HG03342 (cell line): ENCODE results near the gene GSG1L.

ENCODE experiments used
- ATAC-seq: cut with Tn5 transposase; IDR thresholded peaks from one replicate; pipeline ENCODE4 v1.9.1; 2021; ENCODE audit warnings: mild to moderate bottlenecking, moderate library complexity; ENCODE audit not compliant: unreplicated experiment

GSG1L gene

DNA sequence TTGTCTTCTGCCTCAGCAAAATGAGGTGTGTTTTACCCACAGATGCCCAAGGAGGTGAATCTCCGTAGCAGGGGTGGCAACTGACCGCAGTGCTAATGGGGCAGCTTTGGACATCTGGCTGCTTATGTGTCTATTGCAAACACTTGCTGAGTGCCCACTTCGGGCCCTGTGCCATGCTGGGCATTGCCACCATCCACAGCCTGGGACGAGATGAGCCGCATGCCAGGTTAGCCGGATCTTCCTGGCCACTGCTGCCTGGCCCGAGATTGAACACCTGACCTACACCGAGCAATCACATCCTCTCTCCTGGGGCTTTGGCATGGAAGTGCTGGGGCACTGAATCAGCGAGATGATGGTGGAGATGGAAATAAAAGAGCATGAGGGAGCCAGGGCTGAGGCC lies 238.7 kb downstream of the GSG1L start:
- no peak for ATAC-seq

DNA sequence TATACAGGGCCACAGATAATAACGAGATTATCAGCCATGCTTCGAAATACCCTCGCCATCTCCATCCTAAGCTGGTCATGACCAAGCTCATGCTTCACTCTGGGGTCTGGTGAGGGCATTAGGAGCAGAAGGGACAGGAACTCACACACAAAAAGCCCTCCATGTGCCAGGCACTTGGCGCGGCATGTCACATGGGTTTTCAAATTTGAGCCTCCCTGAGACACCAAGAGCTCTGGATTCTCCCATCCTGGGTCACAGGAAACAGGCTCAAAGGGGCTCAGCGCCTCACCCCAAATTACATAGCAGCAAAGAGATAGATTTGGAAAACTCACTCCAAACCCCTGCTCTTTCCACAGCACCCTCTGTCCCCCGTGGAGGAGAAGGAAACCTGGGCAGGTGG lies 239.5 kb downstream of the GSG1L start:
- ATAC-seq = no peak

DNA sequence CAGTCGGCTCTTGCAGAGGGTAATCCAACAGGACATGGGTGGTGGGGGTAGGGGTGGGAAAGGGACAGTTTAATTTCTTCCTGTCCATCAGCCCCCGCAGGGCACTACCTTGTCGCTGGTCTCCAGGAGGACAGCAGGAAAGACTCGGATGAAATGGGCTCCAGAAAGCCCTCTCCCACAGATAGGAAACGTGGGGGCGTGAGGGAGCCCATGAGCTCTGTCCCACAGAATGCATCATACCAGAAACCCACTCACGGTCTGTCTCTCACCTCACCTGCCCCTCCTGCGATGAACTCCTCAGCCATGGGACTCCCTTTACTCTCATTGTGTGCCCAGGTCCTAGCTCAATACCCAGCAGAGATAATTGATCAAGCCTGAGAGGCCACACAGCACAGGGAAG lies 240.1 kb downstream of the GSG1L start:
- ATAC-seq = no peak

DNA sequence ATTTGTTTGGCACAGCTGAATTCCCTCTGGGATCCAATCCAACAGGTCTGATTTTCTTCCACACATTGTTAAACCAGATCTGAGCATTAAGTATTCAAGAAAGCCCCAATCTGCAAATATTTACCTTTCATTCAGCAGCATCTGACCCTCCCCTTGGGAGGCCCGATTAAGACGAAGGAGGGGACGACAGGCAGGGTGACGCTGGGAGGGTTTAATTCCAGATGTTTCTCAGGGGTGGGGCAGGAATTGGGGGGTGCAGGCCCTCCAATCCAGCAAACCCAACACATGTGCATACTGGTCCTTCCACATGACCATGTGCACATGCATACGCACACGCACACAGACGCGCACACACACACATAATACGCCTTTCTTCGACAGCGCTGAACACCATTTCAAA lies 240.5 kb downstream of the GSG1L start:
- ATAC-seq = no peak

DNA sequence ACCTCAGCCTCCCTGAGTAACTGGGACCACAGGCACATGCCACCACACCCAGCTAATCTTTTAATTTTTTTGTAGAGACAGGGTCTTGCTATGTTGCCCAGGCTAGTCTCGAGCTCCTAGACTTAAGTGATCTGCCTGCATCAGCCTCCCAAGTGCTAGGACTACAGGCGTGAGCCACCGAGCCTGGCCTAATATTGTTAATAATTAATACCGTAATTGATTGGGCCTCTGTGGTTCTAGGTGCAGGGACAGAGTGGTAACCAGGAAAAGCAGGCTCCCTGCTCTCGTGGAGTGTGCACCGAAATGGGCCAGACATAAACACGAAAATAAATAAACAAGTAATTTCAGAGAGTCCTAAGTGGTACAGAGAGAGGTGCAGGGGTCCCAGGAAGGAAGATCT lies 241.0 kb downstream of the GSG1L start:
- no peak for ATAC-seq

DNA sequence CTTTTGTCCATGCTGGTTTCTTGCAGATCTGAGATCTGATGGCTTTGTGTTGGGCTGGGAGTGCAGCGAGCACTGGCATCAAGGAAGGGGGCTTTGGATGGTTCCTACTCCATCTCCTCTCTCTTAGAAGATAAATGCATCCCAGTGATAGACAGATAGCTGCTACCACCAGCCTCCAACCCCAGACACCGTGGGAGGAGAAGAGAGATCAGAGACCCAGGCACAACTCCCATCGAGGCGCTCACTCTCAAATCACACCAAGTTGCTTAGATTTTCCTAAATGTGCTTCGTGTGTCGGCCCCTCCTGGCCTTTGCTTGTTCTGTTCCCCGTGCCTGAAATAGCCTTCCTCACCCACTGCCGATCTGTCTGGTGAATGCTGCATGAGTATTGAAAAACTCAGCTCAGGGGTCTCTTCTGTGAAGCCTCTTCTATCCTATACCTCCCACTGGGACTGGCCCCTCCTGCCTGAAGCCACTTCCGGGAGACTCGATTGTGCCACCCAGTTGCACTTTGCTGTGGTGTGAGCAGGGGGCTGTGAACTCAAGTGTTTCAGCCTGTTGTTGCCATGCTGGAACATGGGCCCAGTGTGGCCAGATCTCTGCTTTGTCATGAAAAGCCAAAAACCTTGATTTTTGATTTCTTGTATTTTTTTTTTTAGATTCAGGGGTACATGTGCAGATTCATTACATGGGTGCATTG lies 242.7 kb downstream of the GSG1L start:
- ATAC-seq = no peak

DNA sequence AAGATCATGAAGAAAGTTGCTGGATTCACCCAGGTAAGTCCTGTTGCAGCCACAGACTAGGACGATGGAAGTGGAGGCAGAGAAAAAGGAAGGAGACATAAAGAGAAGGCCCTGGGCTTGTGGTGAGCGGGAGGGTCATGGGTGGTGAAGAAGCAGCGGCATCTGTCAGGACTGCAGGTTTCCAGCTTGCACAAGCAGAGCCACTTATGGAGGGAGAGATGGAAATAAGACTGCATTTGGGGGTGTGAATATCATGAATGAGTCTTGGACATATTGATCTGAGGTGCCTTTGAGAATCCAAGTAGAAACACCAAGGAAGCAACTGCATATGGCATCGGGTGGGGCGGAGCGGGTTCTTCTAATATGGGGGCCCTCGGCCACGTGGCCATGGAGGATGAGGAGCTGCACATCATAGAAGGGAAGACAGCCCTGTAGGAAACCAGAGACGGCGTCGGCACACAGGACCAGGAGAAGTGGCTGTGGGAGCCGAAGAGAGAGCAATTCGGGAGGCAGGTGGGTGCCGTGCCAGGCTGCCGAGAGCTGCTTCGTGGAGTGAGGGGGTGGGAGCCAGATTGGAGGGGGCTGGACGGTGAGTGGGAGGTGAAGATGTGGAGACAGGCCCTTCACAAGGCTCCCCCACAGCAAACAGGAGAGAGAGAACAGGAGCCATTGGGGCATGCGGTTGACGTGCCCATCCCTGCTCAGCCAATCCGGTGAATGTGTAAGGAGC lies 243.5 kb downstream of the GSG1L start:
- ATAC-seq = no peak

DNA sequence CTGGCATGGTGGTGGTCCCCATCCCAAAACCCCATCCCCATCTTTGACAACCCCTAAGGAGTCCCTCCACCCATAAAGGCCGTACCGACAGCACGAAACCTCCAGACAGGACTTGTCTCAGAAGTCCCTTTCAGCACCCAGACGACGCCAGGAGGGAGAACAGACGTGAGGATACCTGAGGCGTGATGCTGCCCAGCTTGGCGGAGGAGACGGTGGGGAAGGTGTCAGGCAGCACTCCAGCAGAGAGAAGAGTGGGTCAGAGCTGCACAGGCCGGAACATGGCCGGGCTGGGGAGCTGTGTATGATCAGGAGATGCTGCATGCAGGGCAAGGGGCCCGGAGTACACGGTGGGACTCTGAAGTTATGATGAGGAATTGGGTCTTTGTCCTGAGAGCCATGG lies 244.2 kb downstream of the GSG1L start:
- ATAC-seq = no peak

DNA sequence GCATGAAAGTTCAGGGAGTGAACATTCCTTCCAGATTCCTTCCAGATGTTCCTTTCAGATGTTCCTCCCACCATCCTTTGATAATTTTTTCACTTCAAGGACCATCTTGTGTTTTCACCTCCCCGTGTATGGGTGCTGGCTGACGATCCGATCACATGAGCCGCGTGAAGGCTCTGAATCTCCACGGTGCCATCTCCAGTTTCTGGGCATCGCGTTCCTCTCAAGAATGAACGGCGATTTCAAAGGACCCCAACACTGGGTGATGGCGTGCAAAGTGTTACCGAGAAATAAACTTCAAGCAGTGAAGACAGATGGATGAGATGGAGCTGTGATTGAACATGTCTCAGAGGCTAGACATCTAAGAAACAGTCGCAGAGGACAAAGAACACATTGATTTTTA lies 245.3 kb downstream of the GSG1L start:
- no peak for ATAC-seq

DNA sequence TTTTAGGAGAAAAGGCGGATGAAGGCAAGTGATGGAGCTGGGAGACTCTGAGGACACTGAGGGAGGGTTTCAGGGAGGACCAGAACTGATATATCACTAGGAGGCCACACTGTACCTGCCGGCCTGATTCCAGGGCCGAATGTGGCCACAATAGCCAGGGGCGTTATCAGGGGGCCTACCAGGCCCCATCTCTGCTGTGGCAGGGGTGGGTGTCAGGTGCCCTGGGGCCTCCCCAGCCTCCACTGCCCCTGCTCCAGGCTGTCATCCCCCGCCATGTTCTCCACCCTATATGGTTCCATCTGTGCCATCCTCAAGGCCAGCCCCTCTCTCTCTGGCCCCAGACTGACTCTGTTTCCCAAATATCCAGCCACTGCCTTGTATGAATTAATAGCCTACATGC lies 246.5 kb downstream of the GSG1L start:
- no peak for ATAC-seq

DNA sequence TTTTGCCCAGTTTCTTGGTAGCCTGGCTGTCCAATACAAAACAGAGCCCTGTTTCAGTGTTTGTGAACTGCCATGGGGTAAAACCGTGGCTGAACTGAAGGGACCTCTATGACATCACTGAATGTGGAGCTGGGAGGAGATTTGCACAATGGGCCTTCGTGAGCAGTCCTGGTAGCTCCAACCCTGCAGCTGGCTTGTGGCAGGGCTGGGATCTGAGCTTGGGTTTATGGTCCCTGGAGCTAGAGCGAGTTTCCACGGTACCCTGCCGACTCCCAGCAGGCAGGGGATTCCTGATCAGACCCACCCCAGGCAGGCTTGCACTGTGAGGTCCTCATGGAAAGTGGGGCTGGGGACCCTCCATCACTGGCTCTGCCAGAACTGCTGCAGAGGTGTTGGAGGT lies 247.0 kb downstream of the GSG1L start:
- ATAC-seq = no peak

DNA sequence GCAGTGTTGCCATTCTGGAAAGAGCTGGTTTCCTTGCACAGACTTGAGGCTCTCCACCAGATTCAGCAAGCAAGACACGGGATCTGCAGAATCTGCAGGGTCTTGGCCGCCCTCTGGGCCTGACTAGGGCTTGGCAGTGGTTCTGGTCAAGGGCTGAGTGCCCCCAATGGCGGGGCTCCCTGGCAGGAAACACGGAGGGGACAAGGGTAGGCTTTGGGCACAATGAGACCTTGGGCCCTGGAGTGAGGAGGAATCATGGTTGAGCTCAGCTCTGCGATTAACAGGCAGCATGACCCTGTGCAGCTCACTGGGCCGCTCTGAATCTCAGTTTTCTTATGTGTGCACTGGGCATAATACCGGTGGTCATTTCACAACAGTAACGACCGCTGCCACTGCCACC lies 249.9 kb downstream of the GSG1L start:
- ATAC-seq = no peak

DNA sequence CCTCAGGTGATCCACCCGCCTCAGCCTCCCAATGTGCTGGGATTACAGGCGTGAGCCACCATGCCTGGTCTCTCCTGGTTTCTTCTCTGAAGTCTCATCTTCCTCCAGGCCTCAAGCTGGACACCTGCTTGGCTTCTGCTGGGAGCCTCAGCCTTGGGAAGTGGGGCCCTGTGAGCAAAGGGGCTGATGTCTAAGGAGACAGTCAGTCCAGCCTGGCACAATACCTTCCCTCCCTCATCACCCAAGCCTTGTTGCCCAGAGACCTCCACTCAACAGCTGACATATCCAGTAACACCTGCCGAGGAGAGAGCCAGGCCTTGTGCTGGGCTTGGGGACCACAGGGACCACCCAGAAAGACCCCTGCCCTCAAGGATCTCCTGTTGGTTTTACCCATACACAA lies 251.6 kb downstream of the GSG1L start:
- no peak for ATAC-seq

DNA sequence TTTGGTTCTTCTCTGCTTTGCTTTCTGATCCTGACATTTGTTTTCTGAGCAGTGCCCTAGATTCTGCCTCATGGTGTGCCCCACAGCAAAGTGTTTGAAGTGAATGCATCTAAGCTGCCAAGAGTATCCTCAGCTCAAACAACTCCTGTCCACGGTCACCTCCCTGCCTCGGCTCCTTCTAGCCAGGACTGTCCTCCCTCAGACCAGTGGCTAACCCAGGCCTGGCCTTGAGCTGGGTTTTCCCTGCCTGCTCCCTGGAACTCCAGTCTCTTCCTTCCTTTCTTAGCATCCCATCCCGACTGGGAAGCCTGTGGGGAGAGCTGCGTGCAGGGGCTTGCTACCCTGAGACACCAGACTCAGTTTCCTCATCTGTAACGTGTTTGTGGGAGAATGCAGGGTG lies 256.5 kb downstream of the GSG1L start:
- ATAC-seq = no peak

DNA sequence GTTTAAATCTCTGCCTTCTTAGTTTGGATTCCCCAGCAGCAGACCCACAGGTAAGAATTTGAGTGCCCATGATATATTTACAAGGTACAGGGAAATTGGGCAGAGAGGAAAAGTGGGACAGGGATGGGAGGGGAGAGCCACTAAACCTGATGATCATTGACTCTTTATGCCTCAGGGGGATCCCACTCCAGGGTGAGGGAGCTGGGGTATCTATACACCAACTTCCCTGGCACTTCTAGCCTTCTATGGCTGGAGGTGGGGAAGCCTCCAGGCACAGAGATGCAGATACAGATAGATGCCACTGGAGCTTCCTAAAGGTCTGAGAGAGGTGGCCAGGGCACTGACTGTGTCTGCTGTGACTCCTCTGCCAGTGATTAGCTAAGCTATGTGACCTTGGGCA lies 257.1 kb downstream of the GSG1L start:
- ATAC-seq = no peak

DNA sequence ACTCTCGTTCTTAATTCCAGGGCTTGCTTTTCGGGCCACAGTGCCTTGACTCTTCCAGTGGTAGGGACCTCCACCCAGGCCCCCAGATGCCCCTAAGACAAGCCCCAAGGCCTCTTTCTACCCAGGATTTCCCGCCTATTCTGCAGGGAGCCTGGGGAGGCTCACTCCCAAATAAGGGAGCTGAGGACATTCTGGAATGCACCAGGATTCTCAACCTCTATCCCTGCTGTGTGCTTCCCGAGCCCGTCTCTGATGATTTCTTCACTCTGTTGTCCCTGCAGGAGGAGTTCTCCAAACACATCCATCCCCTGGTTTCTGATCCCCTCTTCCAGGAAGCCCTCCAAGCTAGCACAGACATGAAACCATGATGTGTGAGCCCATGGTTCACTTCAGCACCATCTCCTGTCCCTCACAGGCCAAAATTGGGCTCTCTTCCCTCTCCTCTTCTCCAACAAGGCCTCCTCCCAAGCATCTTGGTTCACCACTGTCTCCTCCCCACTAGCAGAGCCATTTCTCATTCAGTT lies 257.6 kb downstream of the GSG1L start:
- ATAC-seq = no peak

DNA sequence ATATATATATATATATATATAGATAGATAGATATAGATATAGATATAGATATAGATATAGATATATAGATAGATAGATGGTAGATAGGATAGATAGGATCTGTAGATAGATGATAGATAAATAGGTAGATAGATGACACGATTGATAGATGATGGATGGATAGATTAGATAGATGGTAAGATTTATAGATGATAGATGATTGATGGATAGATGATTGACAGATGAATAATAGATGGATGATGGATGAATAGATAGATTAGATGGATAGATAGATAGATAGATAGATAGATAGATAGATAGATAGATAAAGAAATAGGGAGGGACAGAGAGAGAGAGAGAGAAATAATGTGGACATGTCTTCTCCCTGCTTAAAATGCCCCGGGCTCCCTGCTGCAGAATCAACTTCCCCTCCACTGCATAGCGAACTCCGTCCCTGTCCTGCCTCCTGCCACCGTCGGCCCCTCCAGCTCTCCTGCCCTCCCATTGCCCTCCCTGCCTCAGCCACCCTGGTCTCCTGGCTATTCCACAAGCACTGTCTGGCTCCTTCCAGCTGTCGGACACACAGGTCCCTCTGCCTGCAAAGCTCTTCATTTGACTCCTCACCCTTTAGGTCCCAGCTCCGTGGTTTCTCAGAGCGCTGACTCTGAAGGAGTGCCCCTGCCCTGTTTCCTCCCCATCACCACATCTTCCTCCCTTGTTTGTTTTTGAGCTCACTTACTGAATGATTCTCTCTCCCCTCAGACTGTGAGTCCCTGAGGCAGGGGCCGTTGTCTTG lies 259.6 kb downstream of the GSG1L start:
- no peak for ATAC-seq

DNA sequence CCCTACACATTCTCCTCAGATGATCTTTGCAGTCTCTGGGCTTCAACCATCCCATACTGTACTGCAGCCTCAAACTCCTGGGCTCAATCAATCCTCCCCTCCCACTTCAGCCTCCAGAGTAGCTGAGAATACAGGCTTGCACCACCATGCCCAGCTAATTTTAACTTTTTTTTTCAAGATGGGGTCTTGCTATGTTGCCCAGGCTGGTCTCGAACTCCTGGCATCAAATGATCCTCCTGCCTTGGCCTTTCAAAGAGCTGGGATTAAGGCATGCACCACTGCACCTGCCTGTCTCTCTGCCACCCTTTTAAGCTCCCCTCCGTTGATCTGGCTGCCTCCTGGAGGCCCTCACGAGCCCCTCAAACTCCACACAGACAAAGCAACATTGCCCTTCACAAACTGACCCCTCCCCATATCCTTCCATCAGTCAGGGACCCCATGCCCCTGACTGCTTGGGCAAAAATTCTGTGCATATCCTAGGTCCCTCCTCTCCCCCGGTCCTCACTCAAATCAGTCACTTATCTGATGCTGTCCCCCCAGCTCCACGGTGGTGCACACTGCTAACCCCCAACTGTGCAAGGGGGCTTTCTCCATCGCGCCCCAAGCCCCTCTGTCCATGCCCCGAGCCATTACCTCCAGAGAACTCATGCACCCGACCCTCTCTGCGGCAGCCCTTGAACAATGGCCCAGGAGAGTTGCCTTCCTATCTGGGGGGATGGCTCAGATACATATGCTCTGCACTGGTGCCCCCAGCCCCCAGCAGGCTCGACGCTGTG lies 260.7 kb downstream of the GSG1L start:
- ATAC-seq = no peak

DNA sequence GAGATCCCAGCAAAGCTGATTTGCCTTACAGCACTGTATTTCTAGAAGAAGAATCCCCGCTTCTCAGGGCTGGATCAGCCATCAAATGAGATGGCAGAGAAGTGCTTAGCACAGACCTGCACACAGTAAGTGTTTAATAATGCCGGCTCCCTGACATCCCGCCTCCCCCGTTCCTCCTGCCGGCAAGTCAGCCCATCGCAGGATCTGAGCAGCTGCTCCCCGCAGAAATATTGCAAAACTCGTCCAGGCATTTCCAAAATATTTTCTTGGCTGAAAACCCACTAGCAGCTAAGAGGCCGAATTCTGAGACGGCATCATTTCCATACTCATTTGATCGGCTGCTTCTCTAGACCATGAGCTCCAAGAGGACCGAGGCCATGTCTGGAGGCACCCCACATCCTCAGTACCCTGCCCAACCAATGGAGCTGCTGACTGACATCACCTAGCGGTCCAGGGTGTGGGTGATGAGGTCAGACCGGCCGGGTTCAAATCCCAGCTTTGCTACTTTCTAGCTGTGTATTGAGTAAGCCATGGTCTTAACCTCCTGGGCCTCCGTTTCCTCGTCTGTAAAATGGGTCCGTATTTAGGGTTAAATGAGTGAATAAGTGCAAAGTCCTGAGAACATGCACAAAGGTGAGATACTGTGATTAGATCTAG lies 262.1 kb downstream of the GSG1L start:
- no peak for ATAC-seq

DNA sequence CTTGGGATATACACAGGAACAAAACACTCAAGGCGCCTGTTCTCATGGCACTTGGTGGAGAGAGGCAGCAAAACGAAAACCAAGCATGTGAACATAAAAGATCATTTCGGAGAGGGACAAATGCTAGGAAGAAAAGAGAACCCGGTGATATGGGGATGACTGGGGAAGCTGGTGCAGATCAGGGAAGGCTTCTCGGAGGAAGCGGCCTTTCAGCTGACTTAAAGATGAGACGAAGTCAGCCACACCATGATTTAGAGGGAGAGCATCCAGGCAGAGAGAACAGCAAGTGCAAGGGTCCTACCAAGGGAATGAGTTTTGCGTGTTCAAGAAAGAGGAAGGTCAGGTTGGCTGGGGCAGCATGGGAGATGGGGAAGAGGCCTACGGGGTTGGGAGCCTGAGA lies 262.7 kb downstream of the GSG1L start:
- no peak for ATAC-seq

DNA sequence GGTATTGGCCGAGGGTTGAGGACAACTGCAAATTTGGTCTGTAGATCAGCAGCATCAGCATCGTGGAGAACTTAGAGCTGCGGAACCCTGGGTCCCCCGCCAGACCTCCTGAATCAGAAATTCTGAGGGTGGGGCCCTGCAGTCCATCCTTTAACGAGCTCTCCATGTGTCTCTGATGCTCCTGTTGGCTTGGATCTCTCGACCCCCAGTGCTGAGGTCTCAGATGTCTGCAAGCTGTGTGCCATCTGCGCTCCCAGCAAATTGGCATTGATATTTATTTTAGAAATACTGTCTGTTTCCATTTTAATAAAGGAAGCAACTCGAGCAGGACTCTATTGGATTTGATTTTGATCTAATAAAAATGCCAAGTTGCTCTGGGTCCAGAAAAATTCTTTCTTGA lies 263.6 kb downstream of the GSG1L start:
- no peak for ATAC-seq
